Liver (tissue), 9 donors: ENCODE measurements around the gene LPP. TPM values are rescaled to one million over a fixed set of nuclear protein-coding genes. Genes with fewer than 3 reads are reported as not detected.
A peak's percentile ranks its signal among the peaks of the same experiment; 100 is the strongest.

Experiments
- DNase-seq: peaks from one replicate; pipeline ENCODE4 v3.0.0-alpha.2; 2017; ENCODE audit warnings: low spot score
- H3K27ac ChIP-seq, 2 donors: one replicate each; pipeline ENCODE4 v1.7.0; 2013; ENCODE audit warnings: inconsistent platforms in 2 of 2, low read length in 2 of 2, control low read depth in 1 of 2, low read depth in 1 of 2, mild to moderate bottlenecking in 1 of 2
- H3K27me3 ChIP-seq, 4 donors: one replicate each; pipeline versions ENCODE4 v1.6.1 to v1.7.0; 2013; ENCODE audit warnings: low read length in 3 of 4, inconsistent platforms in 1 of 4, mild to moderate bottlenecking in 1 of 4, moderate library complexity in 1 of 4; ENCODE audit not compliant: control insufficient read depth in 4 of 4, insufficient read depth in 4 of 4
- H3K36me3 ChIP-seq, 4 donors: one replicate each; pipeline versions ENCODE4 v1.6.1 to v1.7.0; 2013; ENCODE audit warnings: low read length in 3 of 4, mild to moderate bottlenecking in 3 of 4, low read depth in 1 of 4, moderate library complexity in 1 of 4; ENCODE audit not compliant: control insufficient read depth in 4 of 4, insufficient read depth in 3 of 4
- H3K4me1 ChIP-seq, 4 donors: one replicate each; pipeline versions ENCODE4 v1.6.1 to v1.7.0; 2013; ENCODE audit warnings: low read length in 3 of 4, mild to moderate bottlenecking in 3 of 4, moderate library complexity in 1 of 4; ENCODE audit not compliant: control insufficient read depth in 4 of 4, insufficient read depth in 4 of 4
- H3K4me3 ChIP-seq, 3 donors: one replicate each; pipeline versions ENCODE4 v1.6.1 to v1.7.0; 2013; ENCODE audit warnings: low read length in 3 of 3, control low read depth in 1 of 3, low read depth in 1 of 3, mild to moderate bottlenecking in 1 of 3
- H3K9ac ChIP-seq, 2 donors: one replicate each; pipeline ENCODE4 v1.7.0; 2013; ENCODE audit warnings: low read length in 2 of 2, mild to moderate bottlenecking in 2 of 2, moderate library complexity in 2 of 2, control low read depth in 1 of 2, low read depth in 1 of 2
- H3K9me3 ChIP-seq, 4 donors: one replicate each; pipeline versions ENCODE4 v1.6.1 to v1.7.0; 2013; ENCODE audit warnings: low read length in 3 of 4; ENCODE audit not compliant: control insufficient read depth in 4 of 4
- FOXA1 ChIP-seq: IDR thresholded peaks from 2 replicates; pipeline ENCODE4 v1.6.1; 2016; ENCODE audit warnings: antibody characterized with exemption
- FOXA2 ChIP-seq: IDR thresholded peaks from 2 replicates; pipeline ENCODE4 v1.6.1; 2016; ENCODE audit warnings: antibody characterized with exemption
- GABPA ChIP-seq, 2 donors: IDR thresholded peaks in 1 of 2; conservative IDR thresholded peaks in 1 of 2; 2 replicates each; pipeline ENCODE4 v1.6.1; 2016; ENCODE audit warnings: antibody characterized with exemption in 2 of 2, mild to moderate bottlenecking in 1 of 2, moderate library complexity in 1 of 2
- HNF4G ChIP-seq: IDR thresholded peaks from 2 replicates; pipeline ENCODE4 v1.6.1; 2016; ENCODE audit warnings: antibody characterized with exemption
- MAX ChIP-seq: IDR thresholded peaks from 2 replicates; pipeline ENCODE4 v1.6.1; 2016; ENCODE audit warnings: antibody characterized with exemption
- REST ChIP-seq: IDR thresholded peaks from 2 replicates; pipeline ENCODE4 v1.6.1; 2016; ENCODE audit warnings: antibody characterized with exemption, mild to moderate bottlenecking
- RXRA ChIP-seq, 2 donors: IDR thresholded peaks; 2 replicates each; pipeline ENCODE4 v1.6.1; 2017 to 2018; ENCODE audit warnings: antibody characterized with exemption in 2 of 2, mild to moderate bottlenecking in 1 of 2
- TAF1 ChIP-seq: conservative IDR thresholded peaks from 2 replicates; pipeline ENCODE4 v1.6.1; 2016; ENCODE audit warnings: antibody characterized with exemption, mild to moderate bottlenecking
- ZBTB33 ChIP-seq: IDR thresholded peaks from 2 replicates; pipeline ENCODE4 v1.6.1; 2016; ENCODE audit warnings: antibody characterized with exemption
- WGBS: extraction: QIAGEN DNeasy Blood & Tissue Kit; methylation state at CpG from one replicate; pipeline ENCODE4 v1.1.7; 2013; 5-methylcytosine and 5-hydroxymethylcytosine counted together
- polyA plus RNA-seq, 2 donors: library from polyadenylated mRNA; stranded (reverse) in 1 of 2; unstranded in 1 of 2; fragments of 200-250 nt in 1 of 2; fragments of >200 nt in 1 of 2; fragmentation: Nextera tagmentation in 1 of 2; extraction: Ambion mirVana in 1 of 2; gene quantifications; one replicate each; pipeline versions ENCODE4 v1.2.1 to v1.2.3, GENCODE V29; 2013 to 2015
- total RNA-seq, 2 donors: library from RNA; depleted of rRNA; stranded (reverse); fragments of >200 nt; gene quantifications; one replicate each; pipeline ENCODE4 v1.2.3, GENCODE V29; 2014
- donor health status: healthy.
- donor health status: healthy.
- donor health status: healthy.
- donor health status: healthy.
- donor health status: healthy.

The LPP gene
- total and polyA plus RNA-seq, 4 donors: 3.3 to 53.7 (median 28.2) TPM

GRCh38 chr3:188241072-188241471, 87.1 kb downstream of the LPP start:
- TF ChIP-seq REST: peak; percentile 59
- no peak for TF ChIP-seq FOXA1
- TF ChIP-seq RXRA (IDR thresholded peaks at IDR 0.05): no peak
- no peak for TF ChIP-seq TAF1
- no peak for TF ChIP-seq GABPA (IDR thresholded peaks at IDR 0.05 in 1 of 2, conservative IDR thresholded peaks at IDR 0.05 in 1 of 2)
- no peaks in the 10 kb centered on the region for H3K27me3 ChIP-seq
- no peak overlapping the region for H3K4me3 ChIP-seq
- 83% methylated on average over 7 of the region's 7 CpGs for WGBS
- peaks cover 0 to 3% (median 0%) of the 10 kb centered on the region in 4 donors for H3K36me3 ChIP-seq
- H3K27ac ChIP-seq: no peak overlapping the region
- H3K9me3 ChIP-seq: no peaks in the 10 kb centered on the region
- H3K4me1 ChIP-seq: peaks cover 0 to 13% (median 5%) of the 10 kb centered on the region in 4 donors
- peak; percentile 46 for DNase-seq
- no peak overlapping the region for H3K9ac ChIP-seq

- H3K27me3 ChIP-seq: no peaks in the 10 kb centered on the region
- no peak overlapping the region for H3K4me3 ChIP-seq
- TF ChIP-seq GABPA (IDR thresholded peaks at IDR 0.05 in 1 of 2, conservative IDR thresholded peaks at IDR 0.05 in 1 of 2): no peak
- no peak for TF ChIP-seq HNF4G
- TF ChIP-seq REST: no peak
- TF ChIP-seq FOXA2: no peak
- TF ChIP-seq ZBTB33: no peak
- TF ChIP-seq MAX: no peak
- H3K27ac ChIP-seq: no peak overlapping the region
- no peaks in the 10 kb centered on the region for H3K9me3 ChIP-seq
- H3K9ac ChIP-seq: no peak overlapping the region
- peaks cover 0 to 3% (median 0%) of the 10 kb centered on the region in 4 donors for H3K36me3 ChIP-seq
- no peak for DNase-seq
- 96% methylated on average over 3 of the region's 3 CpGs for WGBS
- H3K4me1 ChIP-seq: peaks cover 0 to 13% (median 5%) of the 10 kb centered on the region in 4 donors
Measured at GRCh38 chr3:188241883-188242282, 87.9 kb downstream of the LPP start.
